Chondrocyte (in vitro differentiated cells): ENCODE data around the gene EFHD2. TPM values are rescaled to one million over a fixed set of nuclear protein-coding genes. Genes with fewer than 3 reads are reported as not detected.
"Not testable (repeated sequence)": the region's sequence is repeated elsewhere in the genome, so short reads cannot be mapped to it uniquely, and the experiment has no call there.

Experiments
- DNase-seq: peaks from one replicate; pipeline ENCODE4 v3.0.0; 2021; ENCODE audit warnings: mixed read lengths, low spot score
- H3K27ac Mint-ChIP-seq: one replicate; pipeline ENCODE4 v1.8.0; 2021; ENCODE audit warnings: mild to moderate bottlenecking, moderate library complexity, mixed read lengths; ENCODE audit not compliant: unreplicated experiment
- H3K27me3 Mint-ChIP-seq: 2 replicates; pipeline ENCODE4 v1.8.0; 2021; ENCODE audit warnings: low read depth, mixed read lengths
- H3K36me3 Mint-ChIP-seq: 2 replicates; pipeline ENCODE4 v1.8.0; 2021; ENCODE audit warnings: low read depth, mixed read lengths
- H3K4me1 Mint-ChIP-seq: 2 replicates; pipeline ENCODE4 v1.8.0; 2021; ENCODE audit warnings: low read depth, mild to moderate bottlenecking, mixed read lengths
- H3K4me3 Mint-ChIP-seq: one replicate; pipeline ENCODE4 v1.8.0; 2021; ENCODE audit warnings: mild to moderate bottlenecking, moderate library complexity, mixed read lengths; ENCODE audit not compliant: unreplicated experiment
- H3K9me3 Mint-ChIP-seq: 2 replicates; pipeline ENCODE4 v1.8.0; 2021; ENCODE audit warnings: low read depth, mixed read lengths
- total RNA-seq: library from RNA; stranded (reverse); gene quantifications from 3 replicates; pipeline ENCODE4 v1.2.1, GENCODE V29; 2021
- TF ChIP-seq, protein P1 (sequence below): fragments of 200-600 bp; sonication (generic); IDR thresholded peaks from 2 replicates; pipeline ENCODE4 v1.5.0; 2021; ENCODE audit warnings: antibody characterized with exemption, mild to moderate bottlenecking, moderate library complexity

The EFHD2 gene
- total RNA-seq, 1 donor from 2014 or later: 7.9 TPM

DNA sequence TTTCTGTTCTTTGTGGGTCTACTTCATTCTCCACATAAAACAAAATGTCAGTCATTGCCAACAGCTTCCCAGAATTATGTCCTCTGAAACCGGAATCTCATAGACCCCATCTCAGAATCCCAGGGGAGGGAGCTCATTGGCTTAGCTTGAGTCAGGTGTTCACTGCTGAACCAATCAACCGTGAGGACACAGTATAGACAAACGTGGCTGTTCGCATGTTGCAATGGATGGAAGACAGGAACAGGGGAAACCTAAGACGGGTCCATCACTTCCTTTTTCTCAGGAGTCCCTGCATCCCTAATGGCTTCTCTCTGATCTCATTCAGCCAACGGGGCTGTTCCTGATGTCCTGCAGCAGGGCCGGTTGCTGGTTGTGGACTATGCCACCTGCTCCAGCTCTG, 56.0 kb downstream of the EFHD2 start:
- no peaks in the 10 kb centered on the region for H3K27me3 Mint-ChIP-seq
- H3K4me1 Mint-ChIP-seq: no peaks in the 10 kb centered on the region
- no peak overlapping the region for H3K4me3 Mint-ChIP-seq
- H3K27ac Mint-ChIP-seq: no peak overlapping the region
- DNase-seq: no peak
- TF ChIP-seq, protein P1, sequence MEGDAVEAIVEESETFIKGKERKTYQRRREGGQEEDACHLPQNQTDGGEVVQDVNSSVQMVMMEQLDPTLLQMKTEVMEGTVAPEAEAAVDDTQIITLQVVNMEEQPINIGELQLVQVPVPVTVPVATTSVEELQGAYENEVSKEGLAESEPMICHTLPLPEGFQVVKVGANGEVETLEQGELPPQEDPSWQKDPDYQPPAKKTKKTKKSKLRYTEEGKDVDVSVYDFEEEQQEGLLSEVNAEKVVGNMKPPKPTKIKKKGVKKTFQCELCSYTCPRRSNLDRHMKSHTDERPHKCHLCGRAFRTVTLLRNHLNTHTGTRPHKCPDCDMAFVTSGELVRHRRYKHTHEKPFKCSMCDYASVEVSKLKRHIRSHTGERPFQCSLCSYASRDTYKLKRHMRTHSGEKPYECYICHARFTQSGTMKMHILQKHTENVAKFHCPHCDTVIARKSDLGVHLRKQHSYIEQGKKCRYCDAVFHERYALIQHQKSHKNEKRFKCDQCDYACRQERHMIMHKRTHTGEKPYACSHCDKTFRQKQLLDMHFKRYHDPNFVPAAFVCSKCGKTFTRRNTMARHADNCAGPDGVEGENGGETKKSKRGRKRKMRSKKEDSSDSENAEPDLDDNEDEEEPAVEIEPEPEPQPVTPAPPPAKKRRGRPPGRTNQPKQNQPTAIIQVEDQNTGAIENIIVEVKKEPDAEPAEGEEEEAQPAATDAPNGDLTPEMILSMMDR: no peak
- peaks cover 1% of the 10 kb centered on the region for H3K36me3 Mint-ChIP-seq
- H3K9me3 Mint-ChIP-seq: no peaks in the 10 kb centered on the region

DNA sequence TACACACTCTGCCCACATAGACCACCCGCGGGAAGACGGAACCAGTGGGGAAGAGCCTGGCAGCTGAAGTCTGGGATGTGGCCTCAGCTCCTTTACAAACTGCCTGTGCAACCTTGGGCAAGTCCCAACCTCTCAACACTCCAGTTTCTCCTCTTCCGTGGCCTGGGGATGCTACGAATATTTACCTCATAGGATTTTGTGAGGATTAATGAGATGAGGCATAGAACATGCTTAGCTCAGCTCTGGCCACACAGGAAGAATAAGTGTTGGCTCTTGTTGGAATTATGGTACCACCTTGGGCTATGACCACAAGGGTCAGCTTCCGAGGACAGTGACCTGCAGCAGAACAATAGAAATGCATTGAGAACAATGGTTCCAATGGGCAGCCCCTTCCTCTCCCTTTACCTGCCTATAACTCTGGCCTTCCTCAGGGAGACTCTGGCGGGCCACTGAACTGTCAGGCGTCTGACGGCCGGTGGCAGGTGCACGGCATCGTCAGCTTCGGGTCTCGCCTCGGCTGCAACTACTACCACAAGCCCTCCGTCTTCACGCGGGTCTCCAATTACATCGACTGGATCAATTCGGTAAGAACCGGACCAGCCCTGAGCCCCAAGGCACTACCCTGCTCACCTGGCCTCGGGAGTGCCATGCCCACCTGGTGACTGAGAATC, 57.4 kb downstream of the EFHD2 start:
- not testable (repeated sequence) for H3K4me3 Mint-ChIP-seq, H3K4me1 Mint-ChIP-seq, H3K9me3 Mint-ChIP-seq, H3K36me3 Mint-ChIP-seq, H3K27ac Mint-ChIP-seq, DNase-seq, H3K27me3 Mint-ChIP-seq

DNA sequence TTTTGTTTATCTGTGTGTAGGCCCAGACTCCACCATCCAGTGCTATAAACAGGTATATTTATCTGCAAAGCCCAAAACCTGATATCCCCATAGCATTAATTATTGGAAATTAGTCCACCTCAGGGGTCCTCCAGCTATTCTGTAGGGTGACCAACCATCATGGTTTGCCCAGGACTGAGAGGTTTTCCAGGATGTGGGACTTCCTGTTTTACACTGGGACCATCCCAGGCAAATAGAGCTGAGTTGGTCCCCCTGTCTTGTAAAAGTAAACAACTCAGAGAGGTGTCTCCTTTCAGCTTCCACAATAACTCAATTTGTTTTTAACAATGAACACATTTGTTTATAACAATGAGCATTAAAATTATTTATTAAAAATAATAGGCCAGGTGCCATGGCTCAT, 58.5 kb downstream of the EFHD2 start:
- no peaks in the 10 kb centered on the region for H3K27me3 Mint-ChIP-seq
- H3K36me3 Mint-ChIP-seq: peaks cover 1% of the 10 kb centered on the region
- H3K27ac Mint-ChIP-seq: no peak overlapping the region
- no peak overlapping the region for H3K4me3 Mint-ChIP-seq
- no peaks in the 10 kb centered on the region for H3K9me3 Mint-ChIP-seq
- TF ChIP-seq, protein P1: no peak
- DNase-seq: no peak
- no peaks in the 10 kb centered on the region for H3K4me1 Mint-ChIP-seq

DNA sequence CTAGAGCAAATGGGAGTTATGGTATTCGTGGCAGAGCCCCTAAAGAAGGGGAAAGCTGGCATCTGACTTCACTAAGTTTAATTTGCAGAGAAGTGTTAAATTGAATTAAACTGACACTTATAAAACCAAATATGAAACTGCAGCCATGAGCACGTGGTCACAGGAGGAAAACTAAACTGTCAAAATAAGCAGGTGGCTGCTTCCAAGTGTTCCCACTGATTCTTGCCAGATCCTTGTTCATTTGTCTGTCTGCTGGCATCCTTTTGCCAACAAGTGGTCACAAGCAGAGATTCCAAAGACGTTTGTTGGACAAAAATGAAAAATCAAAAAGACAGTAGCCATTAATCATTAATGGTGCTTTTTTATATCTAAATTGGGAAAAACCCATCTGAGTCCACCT, 59.7 kb downstream of the EFHD2 start:
- Mint-ChIP-seq H3K4me3 (no peak overlapping the region), H3K4me1 (no peaks in the 10 kb centered on the region), H3K36me3 (peaks cover 1% of the 10 kb centered on the region), H3K27ac (no peak overlapping the region), H3K9me3 (no peaks in the 10 kb centered on the region), H3K27me3 (no peaks in the 10 kb centered on the region)
- DNase-seq: no peak
- TF ChIP-seq, protein P1: no peak

DNA sequence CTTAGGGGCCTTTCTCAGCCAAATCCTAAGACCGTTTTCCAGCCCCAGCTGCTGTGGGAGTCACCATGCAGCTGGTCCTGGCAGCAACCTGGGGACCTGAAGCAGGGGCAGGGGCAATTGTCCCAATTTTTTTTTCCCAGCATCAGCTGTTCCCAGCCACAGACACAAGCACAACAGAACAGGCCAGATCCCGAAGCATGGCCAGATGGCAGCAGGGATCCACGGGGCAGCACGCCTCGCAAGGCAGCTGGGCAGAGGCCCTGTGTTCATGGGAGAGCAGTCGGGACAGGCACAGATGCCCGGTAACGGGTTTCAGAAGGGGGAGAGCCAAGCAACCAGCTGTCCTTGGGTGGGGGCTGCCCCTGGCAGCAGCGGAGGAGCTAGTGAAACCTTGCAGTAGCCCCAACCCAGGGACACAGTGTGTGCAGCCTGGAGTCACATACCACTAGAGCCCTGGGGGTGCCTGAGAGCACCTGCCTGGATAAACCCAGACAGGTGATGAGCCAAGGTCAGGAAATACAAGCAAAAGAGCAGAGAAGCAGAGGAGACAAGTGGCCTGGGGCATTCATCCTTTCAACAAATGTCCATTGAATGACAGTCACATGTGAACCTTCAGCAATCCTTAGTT, 60.2 kb downstream of the EFHD2 start:
- not testable (repeated sequence) for H3K27ac Mint-ChIP-seq, H3K4me3 Mint-ChIP-seq, DNase-seq, H3K27me3 Mint-ChIP-seq, H3K36me3 Mint-ChIP-seq, H3K9me3 Mint-ChIP-seq, H3K4me1 Mint-ChIP-seq

DNA sequence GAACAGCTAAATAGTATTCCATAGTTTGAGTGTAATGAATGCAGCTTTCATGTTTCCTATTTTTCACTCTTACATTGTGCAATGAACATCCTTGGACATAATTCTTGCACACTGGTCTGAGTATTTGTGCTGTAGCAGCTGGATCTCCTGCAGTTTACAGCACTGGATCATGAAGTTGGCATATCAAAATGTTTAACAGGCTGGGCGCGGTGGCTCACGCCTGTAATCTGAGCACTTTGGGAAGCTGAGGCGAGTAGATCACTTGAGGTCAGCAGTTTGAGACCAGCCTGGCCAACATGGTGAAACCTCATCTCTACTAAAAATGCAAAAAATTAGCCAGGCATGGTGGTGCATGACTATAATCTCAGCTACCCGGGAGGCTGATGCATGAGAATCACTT, 61.4 kb downstream of the EFHD2 start:
- not testable (repeated sequence) for H3K27me3 Mint-ChIP-seq, H3K4me1 Mint-ChIP-seq, H3K9me3 Mint-ChIP-seq, H3K4me3 Mint-ChIP-seq, H3K36me3 Mint-ChIP-seq, H3K27ac Mint-ChIP-seq, DNase-seq

DNA sequence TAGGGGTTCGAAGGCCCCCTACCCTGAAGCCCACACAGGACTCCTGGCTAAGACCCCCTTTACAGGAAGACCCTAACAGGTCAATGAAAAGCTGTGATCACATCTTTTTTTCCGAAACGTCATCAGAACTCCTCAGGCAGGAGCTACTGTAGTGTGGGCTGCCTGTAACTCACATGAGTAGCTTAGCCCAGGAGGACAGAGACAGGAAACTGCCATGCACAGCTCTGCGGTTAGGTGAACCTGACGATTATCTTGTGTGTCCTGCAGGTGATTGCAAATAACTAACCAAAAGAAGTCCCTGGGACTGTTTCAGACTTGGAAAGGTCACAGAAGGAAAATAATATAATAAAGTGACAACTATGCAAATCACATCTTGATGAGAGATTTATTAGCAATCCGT, 62.0 kb downstream of the EFHD2 start:
- H3K4me1 Mint-ChIP-seq, H3K9me3 Mint-ChIP-seq, H3K27me3 Mint-ChIP-seq, DNase-seq, H3K27ac Mint-ChIP-seq, H3K4me3 Mint-ChIP-seq, H3K36me3 Mint-ChIP-seq: not testable (repeated sequence)
